GM19467 (cell line): ENCODE data around the gene DPY19L3.
"Not testable (repeated sequence)": the region's sequence is repeated elsewhere in the genome, so short reads cannot be mapped to it uniquely, and the experiment has no call there.

ENCODE experiments used
- ATAC-seq: cut with Tn5 transposase; IDR thresholded peaks from one replicate; pipeline ENCODE4 v1.9.1; 2021; ENCODE audit warnings: mild to moderate bottlenecking, moderate library complexity; ENCODE audit not compliant: unreplicated experiment

Gene DPY19L3

GRCh38 chr19:32497391-32497790, 91.8 kb downstream of the DPY19L3 start:
- ATAC-seq = no peak

GRCh38 chr19:32498648-32499200, 93.2 kb downstream of the DPY19L3 start:
- ATAC-seq = no peak

- ATAC-seq = not testable (repeated sequence)
These were observed 106.9 kb downstream of the DPY19L3 start for GRCh38 chr19:32512498-32512897.

GRCh38 chr19:32519023-32519422, 113.5 kb downstream of the DPY19L3 start:
- no peak for ATAC-seq

GRCh38 chr19:32522967-32523366, 117.4 kb downstream of the DPY19L3 start:
- no peak for ATAC-seq

- no peak for ATAC-seq
These were observed 121.3 kb downstream of the DPY19L3 start for GRCh38 chr19:32526895-32527294.

GRCh38 chr19:32530773-32531172, 125.2 kb downstream of the DPY19L3 start:
- ATAC-seq = no peak

- ATAC-seq = no peak
These were observed 126.7 kb downstream of the DPY19L3 start for GRCh38 chr19:32532233-32532632.
